ENCODE data around the gene CLEC4M. TPM values are rescaled to one million over a fixed set of nuclear protein-coding genes. Genes with fewer than 3 reads are reported as not detected.

CLEC4M gene
- total and polyA plus RNA-seq, 8 donors: 1.8 TPM; not detected in 7

DNA sequence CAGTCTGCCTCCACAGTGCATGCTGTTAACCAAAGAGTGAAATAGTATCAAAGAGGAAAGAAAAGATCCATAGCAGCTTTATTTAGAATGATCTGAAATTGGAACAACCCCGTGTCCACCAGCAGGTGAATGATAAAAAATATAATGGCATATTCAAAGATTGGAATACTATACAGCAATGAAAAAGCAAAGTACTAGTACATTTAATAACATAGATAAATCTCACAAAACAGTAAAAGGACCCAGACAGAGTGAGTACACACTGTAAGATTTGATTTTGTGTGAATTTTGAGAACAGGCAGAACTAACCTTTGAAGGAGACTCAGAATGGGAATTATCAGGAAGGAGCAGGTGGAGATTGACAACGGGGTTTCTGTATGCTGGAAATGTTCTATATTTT is 14.9 kb upstream of the CLEC4M start:
- intact Hi-C loops (cut with DNase I; ENCODE audit: low total_unique reads): no loop called here
- peaks cover 0 to 57% (median 5%) of the 10 kb centered on the region in 3 donors for H3K27me3 ChIP-seq
- TF ChIP-seq, protein P1, sequence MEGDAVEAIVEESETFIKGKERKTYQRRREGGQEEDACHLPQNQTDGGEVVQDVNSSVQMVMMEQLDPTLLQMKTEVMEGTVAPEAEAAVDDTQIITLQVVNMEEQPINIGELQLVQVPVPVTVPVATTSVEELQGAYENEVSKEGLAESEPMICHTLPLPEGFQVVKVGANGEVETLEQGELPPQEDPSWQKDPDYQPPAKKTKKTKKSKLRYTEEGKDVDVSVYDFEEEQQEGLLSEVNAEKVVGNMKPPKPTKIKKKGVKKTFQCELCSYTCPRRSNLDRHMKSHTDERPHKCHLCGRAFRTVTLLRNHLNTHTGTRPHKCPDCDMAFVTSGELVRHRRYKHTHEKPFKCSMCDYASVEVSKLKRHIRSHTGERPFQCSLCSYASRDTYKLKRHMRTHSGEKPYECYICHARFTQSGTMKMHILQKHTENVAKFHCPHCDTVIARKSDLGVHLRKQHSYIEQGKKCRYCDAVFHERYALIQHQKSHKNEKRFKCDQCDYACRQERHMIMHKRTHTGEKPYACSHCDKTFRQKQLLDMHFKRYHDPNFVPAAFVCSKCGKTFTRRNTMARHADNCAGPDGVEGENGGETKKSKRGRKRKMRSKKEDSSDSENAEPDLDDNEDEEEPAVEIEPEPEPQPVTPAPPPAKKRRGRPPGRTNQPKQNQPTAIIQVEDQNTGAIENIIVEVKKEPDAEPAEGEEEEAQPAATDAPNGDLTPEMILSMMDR (IDR thresholded peaks at IDR 0.05): no peak
- no peak for TF ChIP-seq EP300 (IDR thresholded peaks at IDR 0.05)
- no peak for TF ChIP-seq POLR2AphosphoS5 (IDR thresholded peaks at IDR 0.05)
- no peak for TF ChIP-seq POLR2A (IDR thresholded peaks at IDR 0.05)
- no peaks in the 10 kb centered on the region for H3K9me3 ChIP-seq
- no peaks in the 10 kb centered on the region for H3K4me1 ChIP-seq
- no peak for DNase-seq
- H3K36me3 ChIP-seq: no peaks in the 10 kb centered on the region
- no peak overlapping the region for H3K27ac ChIP-seq
- no peak overlapping the region for H3K4me3 ChIP-seq
- WGBS, 5 donors: 61 to 73% (median 66%) methylated on average over 2 of the region's 2 CpGs

DNA sequence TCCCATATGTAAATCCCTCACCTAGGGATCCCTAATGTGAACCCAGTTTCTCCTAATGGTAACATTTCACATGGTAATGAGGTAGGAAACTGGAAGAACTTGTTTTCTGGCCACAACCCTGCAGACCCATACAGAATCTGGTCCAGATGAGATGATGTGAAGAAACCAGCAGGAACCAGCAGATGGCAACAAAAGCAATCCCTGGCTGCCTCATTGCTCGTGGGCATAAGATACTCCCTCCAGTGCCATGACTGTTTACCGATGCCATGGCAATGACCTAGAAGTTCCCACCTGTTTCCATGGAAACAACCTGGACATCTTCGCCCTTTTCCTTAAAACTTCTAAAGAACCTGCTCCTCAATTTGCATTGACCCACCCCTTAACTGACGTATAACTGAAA is 14.3 kb upstream of the CLEC4M start:
- Histone ChIP-seq H3K27me3 (peaks cover 0 to 52% (median 5%) of the 10 kb centered on the region in 3 donors), H3K9me3 (no peaks in the 10 kb centered on the region), H3K4me3 (no peak overlapping the region), H3K36me3 (no peaks in the 10 kb centered on the region), H3K4me1 (no peaks in the 10 kb centered on the region), H3K27ac (no peak overlapping the region)
- DNase-seq: peak in 1 of 2 donors; percentile 41
- intact Hi-C loops (cut with DNase I; ENCODE audit: low total_unique reads): no loop called here
- WGBS, 5 donors: 14 to 26% (median 20%) methylated on average over 4 of the region's 4 CpGs
- TF ChIP-seq POLR2A (IDR thresholded peaks at IDR 0.05) (no peak), EP300 (IDR thresholded peaks at IDR 0.05) (no peak), POLR2AphosphoS5 (IDR thresholded peaks at IDR 0.05) (no peak)
- TF ChIP-seq, protein P1 (IDR thresholded peaks at IDR 0.05): no peak

DNA sequence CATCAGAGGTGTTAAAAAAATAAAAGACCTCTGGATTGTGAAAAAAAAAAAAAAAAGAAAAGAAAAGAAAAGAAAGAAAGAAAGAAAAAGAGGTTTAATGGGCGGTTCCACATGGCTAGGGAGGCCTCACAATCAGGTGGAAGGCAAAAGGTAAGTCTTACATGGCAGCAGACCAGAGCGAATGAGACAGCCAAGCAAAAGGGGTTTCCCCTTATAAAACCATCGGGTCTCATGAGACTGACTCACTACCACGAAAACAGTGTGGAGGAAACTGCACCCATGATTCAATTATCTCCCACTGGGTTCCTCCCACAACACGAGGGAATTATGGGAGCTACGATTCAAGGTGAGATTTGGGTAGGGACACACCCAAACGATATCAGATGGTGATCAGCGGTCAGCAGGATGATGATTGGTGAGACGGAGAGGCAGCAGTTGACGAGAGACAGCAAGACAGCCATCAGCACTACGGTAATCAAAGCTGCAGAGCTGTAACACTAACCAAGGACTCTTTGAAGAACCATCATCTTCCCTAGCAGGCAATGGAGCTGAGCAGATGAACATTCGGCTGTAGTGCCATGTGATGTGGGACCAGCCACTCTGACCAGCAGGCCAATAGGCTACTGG is 11.8 kb upstream of the CLEC4M start:
- Histone ChIP-seq H3K4me1 (no peaks in the 10 kb centered on the region), H3K4me3 (no peak overlapping the region), H3K9me3 (peaks cover 0 to 8% (median 8%) of the 10 kb centered on the region in 4 donors), H3K36me3 (no peaks in the 10 kb centered on the region), H3K27me3 (peaks cover 0 to 38% (median 5%) of the 10 kb centered on the region in 3 donors), H3K27ac (no peak overlapping the region)
- 69 to 74% (median 70%) methylated on average over 12 of the region's 12 CpGs for WGBS, 5 donors
- no peak for DNase-seq
- no peak for TF ChIP-seq EP300 (IDR thresholded peaks at IDR 0.05)
- TF ChIP-seq POLR2A (IDR thresholded peaks at IDR 0.05): no peak
- no peak for TF ChIP-seq POLR2AphosphoS5 (IDR thresholded peaks at IDR 0.05)
- TF ChIP-seq, protein P1 (IDR thresholded peaks at IDR 0.05): no peak
- intact Hi-C loops (cut with DNase I; ENCODE audit: low total_unique reads): no loop called here

DNA sequence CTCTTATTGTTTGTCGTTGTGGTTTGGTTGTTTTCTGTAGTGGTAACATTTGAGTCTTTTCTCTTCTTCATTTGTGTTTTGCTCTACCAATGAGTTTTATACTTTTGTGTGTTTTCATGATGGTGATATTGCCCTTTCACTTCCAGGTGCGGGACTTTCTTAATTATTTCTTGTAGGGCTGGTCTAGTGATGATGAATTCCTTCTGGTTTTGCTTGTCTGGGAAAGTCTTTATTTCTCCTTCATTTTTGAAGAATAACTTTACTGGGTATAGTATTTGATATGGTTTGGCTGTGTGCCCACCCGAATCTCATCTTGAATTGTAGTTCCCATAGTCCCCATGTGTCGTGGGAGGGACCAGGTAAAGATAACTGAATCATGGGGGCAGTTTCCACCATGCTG is 6.8 kb upstream of the CLEC4M start:
- intact Hi-C loops (cut with DNase I; ENCODE audit: low total_unique reads): no loop called here
- no peak overlapping the region for H3K4me3 ChIP-seq
- peaks cover 0 to 26% (median 0%) of the 10 kb centered on the region in 3 donors for H3K27me3 ChIP-seq
- no peaks in the 10 kb centered on the region for H3K36me3 ChIP-seq
- WGBS, 5 donors: 35 to 53% (median 42%) methylated on average over 4 of the region's 4 CpGs
- TF ChIP-seq EP300 (IDR thresholded peaks at IDR 0.05) (no peak), POLR2AphosphoS5 (IDR thresholded peaks at IDR 0.05) (no peak), POLR2A (IDR thresholded peaks at IDR 0.05) (no peak)
- TF ChIP-seq, protein P1 (IDR thresholded peaks at IDR 0.05): no peak
- no peak overlapping the region for H3K27ac ChIP-seq
- H3K9me3 ChIP-seq: peaks cover 4 to 50% (median 46%) of the 10 kb centered on the region in 4 donors
- no peaks in the 10 kb centered on the region for H3K4me1 ChIP-seq
- DNase-seq: no peak
